ENCODE results near the gene ECT2L. TPM values are rescaled to one million over a fixed set of nuclear protein-coding genes. Genes with fewer than 3 reads are reported as not detected.

ECT2L gene
- polyA plus RNA-seq, 1 of the 3 experiments (the other 2 are of a cell fraction), result 0.02 TPM

- Histone ChIP-seq H3F3A (replicated peaks; ENCODE audit: insufficient read depth) (no peaks in the 10 kb centered on the region), H2AFZ (ENCODE audit: low read depth) (no peak overlapping the region), H3K27ac (ENCODE audit: low read depth in 2 of 2, low read length in 1 of 2) (no peak overlapping the region), H3K36me3 (replicated peaks in 1 of 2; ENCODE audit: control insufficient read depth in 1 of 2, insufficient read depth in 2 of 2, low read length in 1 of 2) (peaks cover 11 to 12% of the 10 kb centered on the region in 2 experiments), H3K9me3 (no peaks in the 10 kb centered on the region), H3K9ac (no peak overlapping the region), H3K79me2 (ENCODE audit: insufficient read depth) (no peaks in the 10 kb centered on the region), H3K4me1 (ENCODE audit: control insufficient read depth in 1 of 2, insufficient read depth in 2 of 2, low read depth in 1 of 2, low read length in 1 of 2) (no peaks in the 10 kb centered on the region), H3K4me2 (no peak overlapping the region), H3K9me2 (no peaks in the 10 kb centered on the region), H3K27me3 (ENCODE audit: insufficient read depth) (no peaks in the 10 kb centered on the region), H4K20me1 (ENCODE audit: insufficient read depth) (no peaks in the 10 kb centered on the region), H3K4me3 (ENCODE audit: low read depth in 2 of 2, low read length in 1 of 2) (no peak overlapping the region)
- no peak for DNase-seq
- 93% methylated on average over 1 of the region's 1 CpG for WGBS (ENCODE audit: low lambda C conversion rate)
- no peak for TF ChIP-seq POLR2AphosphoS5 (IDR thresholded peaks at IDR 0.05; ENCODE audit: low read depth, low read length)
- CTCF ChIA-PET, result no interaction called here
- POLR2A ChIA-PET, result no interaction called here
Observed at GRCh38 chr6:138787138-138787537, 8.7 kb upstream of the ECT2L start.

GRCh38 chr6:138796771-138797170, 884 bp downstream of the ECT2L start:
- no peak overlapping the region for H3K9ac ChIP-seq
- no peak for DNase-seq
- H3K27ac ChIP-seq (ENCODE audit: low read depth in 2 of 2, low read length in 1 of 2), result no peak overlapping the region
- H4K20me1 ChIP-seq (ENCODE audit: insufficient read depth), result no peaks in the 10 kb centered on the region
- no peak overlapping the region for H3K4me3 ChIP-seq (ENCODE audit: low read depth in 2 of 2, low read length in 1 of 2)
- POLR2A ChIA-PET, result no interaction called here
- H2AFZ ChIP-seq (ENCODE audit: low read depth), result no peak overlapping the region
- WGBS (ENCODE audit: low lambda C conversion rate), result 78% methylated on average over 2 of the region's 2 CpGs
- H3K9me3 ChIP-seq, result no peaks in the 10 kb centered on the region
- TF ChIP-seq MAX (IDR thresholded peaks at IDR 0.05; ENCODE audit: low read depth), result no peak
- TF ChIP-seq CHD2 (IDR thresholded peaks at IDR 0.05; ENCODE audit: low read length, partially characterized antibody), result no peak
- TF ChIP-seq FOSL2 (IDR thresholded peaks at IDR 0.05; ENCODE audit: borderline replicate concordance, low read depth), result no peak
- TF ChIP-seq NFIC (IDR thresholded peaks at IDR 0.05; ENCODE audit: borderline replicate concordance), result no peak
- TF ChIP-seq FOXM1 (IDR thresholded peaks at IDR 0.05; ENCODE audit: low read depth), result no peak
- no peak for TF ChIP-seq FOXJ3 (CRISPR knock-in tag; IDR thresholded peaks at IDR 0.05)
- no peak for TF ChIP-seq ELF1 (IDR thresholded peaks at IDR 0.05)
- no peak for TF ChIP-seq USF1 (IDR thresholded peaks at IDR 0.05; ENCODE audit: borderline replicate concordance, low read depth)
- TF ChIP-seq ZBTB33 (IDR thresholded peaks at IDR 0.05; ENCODE audit: borderline replicate concordance, low read depth), result no peak
- TF ChIP-seq TAF1 (IDR thresholded peaks at IDR 0.05; ENCODE audit: borderline replicate concordance, low read depth, low read length), result no peak
- no peak for TF ChIP-seq TEAD4 (IDR thresholded peaks at IDR 0.05; ENCODE audit: borderline replicate concordance, insufficient read depth)
- no peak for TF ChIP-seq REST (IDR thresholded peaks at IDR 0.05; ENCODE audit: low read depth, low read length)
- no peak for TF ChIP-seq CTCF (IDR thresholded peaks at IDR 0.05)
- no peak for TF ChIP-seq RAD21 (IDR thresholded peaks at IDR 0.05; ENCODE audit: low read length)
- TF ChIP-seq USF2 (IDR thresholded peaks at IDR 0.05; ENCODE audit: borderline replicate concordance, low read depth, low read length), result no peak
- no peak for TF ChIP-seq YY1 (IDR thresholded peaks at IDR 0.05; ENCODE audit: low read depth)
- no peak for TF ChIP-seq POLR2AphosphoS5 (IDR thresholded peaks at IDR 0.05; ENCODE audit: low read depth, low read length)
- no peaks in the 10 kb centered on the region for H3K9me2 ChIP-seq
- H3K4me1 ChIP-seq (ENCODE audit: control insufficient read depth in 1 of 2, insufficient read depth in 2 of 2, low read depth in 1 of 2, low read length in 1 of 2), result no peaks in the 10 kb centered on the region
- H3K36me3 ChIP-seq (replicated peaks in 1 of 2; ENCODE audit: control insufficient read depth in 1 of 2, insufficient read depth in 2 of 2, low read length in 1 of 2), result peaks cover 1 to 5% of the 10 kb centered on the region in 2 experiments
- CTCF ChIA-PET, result no interaction called here
- H3F3A ChIP-seq (replicated peaks; ENCODE audit: insufficient read depth), result peaks cover 3% of the 10 kb centered on the region
- H3K27me3 ChIP-seq (ENCODE audit: insufficient read depth), result no peaks in the 10 kb centered on the region
- H3K4me2 ChIP-seq, result no peak overlapping the region
- H3K79me2 ChIP-seq (ENCODE audit: insufficient read depth), result no peaks in the 10 kb centered on the region
